OCI-LY1 (cell line): ENCODE data around the gene SMIM32.

ENCODE experiments used
- CTCF ChIP-seq: fragments of 200-600 bp; sonication (generic), shearing (Covaris generic); IDR thresholded peaks from 2 replicates; pipeline ENCODE4 v1.5.1; 2017; ENCODE audit warnings: mild to moderate bottlenecking, antibody characterized with exemption, low read length, moderate library complexity, mixed read lengths
- EZH2 ChIP-seq: fragments of 200-600 bp; sonication (generic), shearing (Covaris generic); IDR thresholded peaks from 2 replicates; pipeline ENCODE4 v1.8.0; 2017; ENCODE audit warnings: borderline replicate concordance, mixed run types, mild to moderate bottlenecking, antibody characterized with exemption, low read length, moderate library complexity, mixed read lengths

- no peak for TF ChIP-seq CTCF
- TF ChIP-seq EZH2, result no peak
Observed at GRCh38 chr5:136192526-136193321, at the start of gene SMIM32.
